Mucosa of gallbladder (tissue), 1 donor: ENCODE results near the gene TRAK2. TPM values are rescaled to one million over a fixed set of nuclear protein-coding genes. Genes with fewer than 3 reads are reported as not detected.

Experiments
- DNase-seq: peaks from one replicate; pipeline ENCODE4 v3.0.0-alpha.2; 2020; ENCODE audit warnings: low spot score
- total RNA-seq: library from RNA; stranded (reverse); gene quantifications from one replicate; pipeline ENCODE4 v1.2.1, GENCODE V29; 2021
- donor health status: DM: no; HTN: no; CAD: no.

TRAK2 gene
- total RNA-seq, 1 donor from 2014 or later = 63.8 TPM

GRCh38 chr2:201361078-201361733 lies 90.1 kb downstream of the TRAK2 start:
- no peak for DNase-seq

GRCh38 chr2:201360256-201360655 lies 91.0 kb downstream of the TRAK2 start:
- no peak for DNase-seq

GRCh38 chr2:201358684-201359083 lies 92.6 kb downstream of the TRAK2 start:
- no peak for DNase-seq

GRCh38 chr2:201357221-201357620 lies 94.0 kb downstream of the TRAK2 start, which contains the start of gene FLACC1:
Gene FLACC1, minus strand, starts transcription at chr2:201357345. Its CDS starts 5,941 bp downstream, at chr2:201351404.
- DNase-seq = no peak

- DNase-seq = no peak
Observed at GRCh38 chr2:201353116-201353515, 98.1 kb downstream of the TRAK2 start.

- no peak for DNase-seq
Observed at GRCh38 chr2:201350879-201351278, 100.4 kb downstream of the TRAK2 start.

- DNase-seq = no peak
Observed at GRCh38 chr2:201349601-201350000, 101.7 kb downstream of the TRAK2 start.

GRCh38 chr2:201348758-201349157 lies 102.5 kb downstream of the TRAK2 start:
- no peak for DNase-seq

GRCh38 chr2:201347138-201347537 lies 104.1 kb downstream of the TRAK2 start:
- no peak for DNase-seq

- no peak for DNase-seq
Observed at GRCh38 chr2:201345625-201346213, 105.5 kb downstream of the TRAK2 start.

- no peak for DNase-seq
Observed at GRCh38 chr2:201344663-201345366, 106.4 kb downstream of the TRAK2 start.

GRCh38 chr2:201343559-201343958 lies 107.7 kb downstream of the TRAK2 start:
- no peak for DNase-seq

- DNase-seq = no peak
Observed at GRCh38 chr2:201342923-201343322, 108.3 kb downstream of the TRAK2 start.

- DNase-seq = no peak
Observed at GRCh38 chr2:201329409-201329808, 121.8 kb downstream of the TRAK2 start.

GRCh38 chr2:201327678-201328077 lies 123.6 kb downstream of the TRAK2 start:
- DNase-seq = no peak

Other genes starting within 250 kb of the TRAK2 start
- gene CASP8, start 190.9 kb downstream of the TRAK2 start, total RNA-seq = 26.3 TPM
- 3.4 TPM for gene FLACC1, start 94.1 kb downstream of the TRAK2 start, total RNA-seq
- gene STRADB, start 282 bp upstream of the TRAK2 start, total RNA-seq = 52.2 TPM
- gene TMEM237, start 192.0 kb upstream of the TRAK2 start, total RNA-seq = 13.5 TPM
- gene MPP4, start 247.2 kb upstream of the TRAK2 start, total RNA-seq = not detected